ENCODE data around the gene SNAP91.

SNAP91 gene

GRCh38 chr6:83597511-83597910, 111.4 kb downstream of the SNAP91 start:
- no peak overlapping the region for H2BK5ac ChIP-seq (ENCODE audit: low read depth, low read length, poor library complexity, severe bottlenecking)
- H4K8ac ChIP-seq (ENCODE audit: low read length), result no peak overlapping the region
- H3K18ac ChIP-seq (ENCODE audit: low read depth in 1 of 2, low read length in 2 of 2), result no peak overlapping the region
- H2BK120ac ChIP-seq (ENCODE audit: low read depth, low read length), result no peak overlapping the region
- no peak overlapping the region for H4K91ac ChIP-seq (ENCODE audit: low read length)
- H3K4me3 ChIP-seq (ENCODE audit: insufficient read depth in 1 of 2, low read depth in 1 of 2, low read length in 2 of 2), result no peak overlapping the region
- no peak overlapping the region for H2BK15ac ChIP-seq (ENCODE audit: low read depth, poor library complexity, severe bottlenecking)
- H3K9ac ChIP-seq (ENCODE audit: low read length), result no peak overlapping the region
- H3K27me3 ChIP-seq (ENCODE audit: control insufficient read depth in 1 of 2, insufficient read depth in 1 of 2, low read length in 2 of 2), result no peaks in the 10 kb centered on the region
- H3K36me3 ChIP-seq (ENCODE audit: control insufficient read depth in 1 of 2, insufficient read depth in 2 of 2, low read depth in 1 of 2, low read length in 2 of 2), result no peaks in the 10 kb centered on the region
- no peak overlapping the region for H2BK12ac ChIP-seq (ENCODE audit: low read length in 2 of 2)
- H2AK5ac ChIP-seq (ENCODE audit: low read length, severe bottlenecking), result no peak overlapping the region
- H3K23ac ChIP-seq (ENCODE audit: low read length in 2 of 2), result no peak overlapping the region
- H3K4ac ChIP-seq (ENCODE audit: low read depth in 1 of 2, low read length in 2 of 2), result no peak overlapping the region
- H3K9me3 ChIP-seq (ENCODE audit: control insufficient read depth, low read length), result no peaks in the 10 kb centered on the region
- 97% methylated on average over 1 of the region's 1 CpG for WGBS
- H3K4me2 ChIP-seq (ENCODE audit: low read length, poor library complexity, severe bottlenecking), result no peak overlapping the region
- no peaks in the 10 kb centered on the region for H3K4me1 ChIP-seq (ENCODE audit: control insufficient read depth, insufficient read depth, low read depth, low read length)
- H3K27ac ChIP-seq (ENCODE audit: low read length, poor library complexity, severe bottlenecking), result no peak overlapping the region
- no peak overlapping the region for H2AFZ ChIP-seq (ENCODE audit: low read depth, low read length)
- H3K79me1 ChIP-seq (replicated peaks; ENCODE audit: low read length, poor library complexity, severe bottlenecking), result no peaks in the 10 kb centered on the region
- no peak overlapping the region for H3K14ac ChIP-seq (ENCODE audit: low read length in 2 of 2)
- DNase-seq, result no peak

GRCh38 chr6:83597051-83597450, 111.8 kb downstream of the SNAP91 start:
- Histone ChIP-seq H3K23ac (ENCODE audit: low read length in 2 of 2) (no peak overlapping the region), H2BK120ac (ENCODE audit: low read depth, low read length) (no peak overlapping the region), H2BK15ac (ENCODE audit: low read depth, poor library complexity, severe bottlenecking) (no peak overlapping the region), H2BK12ac (ENCODE audit: low read length in 2 of 2) (no peak overlapping the region), H3K18ac (ENCODE audit: low read depth in 1 of 2, low read length in 2 of 2) (no peak overlapping the region), H2BK5ac (ENCODE audit: low read depth, low read length, poor library complexity, severe bottlenecking) (no peak overlapping the region), H3K27me3 (ENCODE audit: control insufficient read depth in 1 of 2, insufficient read depth in 1 of 2, low read length in 2 of 2) (no peaks in the 10 kb centered on the region), H4K8ac (ENCODE audit: low read length) (no peak overlapping the region), H3K27ac (ENCODE audit: low read length, poor library complexity, severe bottlenecking) (no peak overlapping the region), H3K14ac (ENCODE audit: low read length in 2 of 2) (no peak overlapping the region), H4K91ac (ENCODE audit: low read length) (no peak overlapping the region), H2AK5ac (ENCODE audit: low read length, severe bottlenecking) (no peak overlapping the region), H3K79me1 (replicated peaks; ENCODE audit: low read length, poor library complexity, severe bottlenecking) (no peaks in the 10 kb centered on the region), H2AFZ (ENCODE audit: low read depth, low read length) (no peak overlapping the region), H3K9ac (ENCODE audit: low read length) (no peak overlapping the region), H3K4me3 (ENCODE audit: insufficient read depth in 1 of 2, low read depth in 1 of 2, low read length in 2 of 2) (no peak overlapping the region), H3K4me1 (ENCODE audit: control insufficient read depth, insufficient read depth, low read depth, low read length) (no peaks in the 10 kb centered on the region), H3K4me2 (ENCODE audit: low read length, poor library complexity, severe bottlenecking) (no peak overlapping the region), H3K9me3 (ENCODE audit: control insufficient read depth, low read length) (no peaks in the 10 kb centered on the region), H3K4ac (ENCODE audit: low read depth in 1 of 2, low read length in 2 of 2) (no peak overlapping the region), H3K36me3 (ENCODE audit: control insufficient read depth in 1 of 2, insufficient read depth in 2 of 2, low read depth in 1 of 2, low read length in 2 of 2) (no peaks in the 10 kb centered on the region)
- WGBS, result 100% methylated on average over 1 of the region's 1 CpG
- no peak for DNase-seq

- H2BK120ac ChIP-seq (ENCODE audit: low read depth, low read length), result no peak overlapping the region
- no peak overlapping the region for H3K23ac ChIP-seq (ENCODE audit: low read length in 2 of 2)
- no peak overlapping the region for H3K14ac ChIP-seq (ENCODE audit: low read length in 2 of 2)
- no peak overlapping the region for H3K9ac ChIP-seq (ENCODE audit: low read length)
- no peaks in the 10 kb centered on the region for H3K36me3 ChIP-seq (ENCODE audit: control insufficient read depth in 1 of 2, insufficient read depth in 2 of 2, low read depth in 1 of 2, low read length in 2 of 2)
- H2AFZ ChIP-seq (ENCODE audit: low read depth, low read length), result no peak overlapping the region
- no peak overlapping the region for H3K18ac ChIP-seq (ENCODE audit: low read depth in 1 of 2, low read length in 2 of 2)
- H3K9me3 ChIP-seq (ENCODE audit: control insufficient read depth, low read length), result no peaks in the 10 kb centered on the region
- no peak overlapping the region for H3K4ac ChIP-seq (ENCODE audit: low read depth in 1 of 2, low read length in 2 of 2)
- DNase-seq, result no peak
- no peaks in the 10 kb centered on the region for H3K27me3 ChIP-seq (ENCODE audit: control insufficient read depth in 1 of 2, insufficient read depth in 1 of 2, low read length in 2 of 2)
- H3K27ac ChIP-seq (ENCODE audit: low read length, poor library complexity, severe bottlenecking), result no peak overlapping the region
- H3K4me2 ChIP-seq (ENCODE audit: low read length, poor library complexity, severe bottlenecking), result no peak overlapping the region
- no peak overlapping the region for H3K4me3 ChIP-seq (ENCODE audit: insufficient read depth in 1 of 2, low read depth in 1 of 2, low read length in 2 of 2)
- no peaks in the 10 kb centered on the region for H3K79me1 ChIP-seq (replicated peaks; ENCODE audit: low read length, poor library complexity, severe bottlenecking)
- no peak overlapping the region for H2AK5ac ChIP-seq (ENCODE audit: low read length, severe bottlenecking)
- no peak overlapping the region for H2BK15ac ChIP-seq (ENCODE audit: low read depth, poor library complexity, severe bottlenecking)
- no peaks in the 10 kb centered on the region for H3K4me1 ChIP-seq (ENCODE audit: control insufficient read depth, insufficient read depth, low read depth, low read length)
- no peak overlapping the region for H2BK5ac ChIP-seq (ENCODE audit: low read depth, low read length, poor library complexity, severe bottlenecking)
- H2BK12ac ChIP-seq (ENCODE audit: low read length in 2 of 2), result no peak overlapping the region
- no peak overlapping the region for H4K8ac ChIP-seq (ENCODE audit: low read length)
- H4K91ac ChIP-seq (ENCODE audit: low read length), result no peak overlapping the region
These were observed 114.0 kb downstream of the SNAP91 start for GRCh38 chr6:83594941-83595340.

- H3K27me3 ChIP-seq (ENCODE audit: control insufficient read depth in 1 of 2, insufficient read depth in 1 of 2, low read length in 2 of 2), result no peaks in the 10 kb centered on the region
- H3K4me1 ChIP-seq (ENCODE audit: control insufficient read depth, insufficient read depth, low read depth, low read length), result no peaks in the 10 kb centered on the region
These were observed 115.5 kb downstream of the SNAP91 start for GRCh38 chr6:83593395-83593785.

More at GRCh38 chr6:83593395-83593785, 115.5 kb downstream of the SNAP91 start:
- Histone ChIP-seq H3K23ac (ENCODE audit: low read length in 2 of 2) (no peak overlapping the region), H3K4me3 (ENCODE audit: insufficient read depth in 1 of 2, low read depth in 1 of 2, low read length in 2 of 2) (no peak overlapping the region), H2BK12ac (ENCODE audit: low read length in 2 of 2) (no peak overlapping the region), H3K9me3 (ENCODE audit: control insufficient read depth, low read length) (no peaks in the 10 kb centered on the region), H3K4ac (ENCODE audit: low read depth in 1 of 2, low read length in 2 of 2) (no peak overlapping the region), H3K79me1 (replicated peaks; ENCODE audit: low read length, poor library complexity, severe bottlenecking) (no peaks in the 10 kb centered on the region), H2AK5ac (ENCODE audit: low read length, severe bottlenecking) (no peak overlapping the region), H2BK120ac (ENCODE audit: low read depth, low read length) (no peak overlapping the region), H3K36me3 (ENCODE audit: control insufficient read depth in 1 of 2, insufficient read depth in 2 of 2, low read depth in 1 of 2, low read length in 2 of 2) (no peaks in the 10 kb centered on the region), H3K9ac (ENCODE audit: low read length) (no peak overlapping the region), H3K14ac (ENCODE audit: low read length in 2 of 2) (no peak overlapping the region), H4K8ac (ENCODE audit: low read length) (no peak overlapping the region), H3K4me2 (ENCODE audit: low read length, poor library complexity, severe bottlenecking) (no peak overlapping the region), H2BK5ac (ENCODE audit: low read depth, low read length, poor library complexity, severe bottlenecking) (no peak overlapping the region), H4K91ac (ENCODE audit: low read length) (peak overlapping the region; percentile 25), H2BK15ac (ENCODE audit: low read depth, poor library complexity, severe bottlenecking) (no peak overlapping the region), H3K18ac (ENCODE audit: low read depth in 1 of 2, low read length in 2 of 2) (no peak overlapping the region), H3K27ac (ENCODE audit: low read length, poor library complexity, severe bottlenecking) (no peak overlapping the region), H2AFZ (ENCODE audit: low read depth, low read length) (no peak overlapping the region)
- over 99% methylated on average over 6 of the region's 9 CpGs for WGBS
- no peak for DNase-seq
